Suprapubic skin (tissue), 4 donors: ENCODE data around the gene S100A16.

Experiments used
- CTCF ChIP-seq, 2 donors: fragments of 200-600 bp in 1 of 2; fragments of 450-650 bp in 1 of 2; sonication (generic) in 1 of 2; IDR thresholded peaks; one replicate each; pipeline ENCODE4 v1.5.1; 2016 to 2019; ENCODE audit warnings: antibody characterized with exemption in 2 of 2, mild to moderate bottlenecking in 1 of 2, moderate library complexity in 1 of 2
- POLR2A ChIP-seq, 2 donors: fragments of 450-650 bp; IDR thresholded peaks; one replicate each; pipeline ENCODE4 v1.6.1; 2017; ENCODE audit warnings: antibody characterized with exemption in 2 of 2, mild to moderate bottlenecking in 2 of 2, moderate library complexity in 2 of 2
- POLR2AphosphoS5 ChIP-seq, 3 donors: sonication (generic); formaldehyde crosslinking; IDR thresholded peaks; one replicate each; pipeline ENCODE4 v1.6.1; 2017; ENCODE audit warnings: antibody characterized with exemption in 3 of 3

DNA sequence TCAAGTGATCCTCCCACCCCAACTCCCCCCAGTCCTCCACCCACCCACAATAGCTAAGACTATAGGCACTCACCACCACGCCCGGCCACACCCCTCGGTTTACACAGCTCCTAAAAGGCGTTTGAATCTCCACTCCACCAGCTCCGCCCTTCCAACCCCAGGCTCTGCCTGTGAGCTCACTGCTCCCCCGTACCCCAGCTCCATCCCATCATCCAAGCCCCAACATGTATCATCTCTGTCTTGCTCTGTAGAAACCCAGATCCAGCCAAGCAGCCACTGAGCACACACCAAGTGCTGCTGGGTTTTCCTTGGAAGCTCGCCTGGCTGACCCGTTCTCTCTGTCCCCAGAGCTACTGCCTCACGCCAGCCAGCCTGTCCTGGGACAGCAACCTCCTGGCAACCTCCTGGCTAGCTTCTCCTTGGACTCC is 35.3 kb downstream of the S100A16 start:
- TF ChIP-seq POLR2AphosphoS5 (IDR thresholded peaks at IDR 0.05) (no peak), POLR2A (IDR thresholded peaks at IDR 0.05) (no peak), CTCF (IDR thresholded peaks at IDR 0.05) (no peak)
